Panc1 (cell line): ENCODE results near the gene THUMPD2. TPM values are rescaled to one million over a fixed set of nuclear protein-coding genes. Genes with fewer than 3 reads are reported as not detected.

Experiments used
- ATAC-seq: fragments of 200-7000 bp; cut with Tn5 transposase; 2 replicates; pipeline ENCODE4 v1.9.1; 2020; ENCODE audit warnings: mild to moderate bottlenecking, moderate library complexity
- BruUV-seq: library from RNA; stranded (reverse); fragments of 400-500 nt; replicated peaks from 2 replicates; lab custom pipeline; 2021; lab: Mats Ljungman, UMichigan
- CTCF ChIA-PET: fragments of 300-600 bp; sonication (Branson Sonifier 250); formaldehyde crosslinking; loops from one replicate; lab custom pipeline; 2022; ENCODE audit warnings: antibody characterized with exemption; lab: Charles Lee
- POLR2A ChIA-PET: fragments of 300-600 bp; sonication (Branson Sonifier 250); formaldehyde crosslinking; loops from one replicate; lab custom pipeline; 2022; ENCODE audit warnings: antibody characterized with exemption; lab: Charles Lee
- DNase-seq: peaks from one replicate; pipeline ENCODE4 v3.0.0-alpha.2; 2010; ENCODE audit warnings: low read depth, low spot score
- H3K27ac ChIP-seq: 2 replicates; pipeline ENCODE4 v1.5.1; 2011; ENCODE audit warnings: mild to moderate bottlenecking, low read length, inconsistent platforms
- H3K27me3 ChIP-seq: fragments of 200-500 bp; sonication (Bioruptor generic); 2 replicates; pipeline ENCODE4 v1.6.0; 2014; ENCODE audit warnings: low read length, inconsistent platforms; ENCODE audit not compliant: control insufficient read depth, insufficient read depth
- H3K36me3 ChIP-seq: fragments of 200-500 bp; sonication (Bioruptor generic); 2 replicates; pipeline ENCODE4 v1.5.1; 2014; ENCODE audit warnings: inconsistent platforms, mild to moderate bottlenecking, low read length, moderate library complexity; ENCODE audit not compliant: control insufficient read depth, insufficient read depth
- H3K4me1 ChIP-seq: 2 replicates; pipeline ENCODE4 v1.5.1; 2011; ENCODE audit warnings: inconsistent platforms, mild to moderate bottlenecking, low read length, moderate library complexity; ENCODE audit not compliant: control insufficient read depth, insufficient read depth
- H3K4me3 ChIP-seq, 2 experiments: 2 replicates each; pipeline ENCODE4 v1.5.1; 2011 to 2012; ENCODE audit warnings: low read depth in 2 of 2, low read length in 2 of 2, mild to moderate bottlenecking in 2 of 2, inconsistent platforms in 1 of 2, moderate library complexity in 1 of 2
- H3K9me3 ChIP-seq: fragments of 200-500 bp; sonication (Bioruptor generic); 2 replicates; pipeline ENCODE4 v1.5.1; 2014; ENCODE audit warnings: low read depth, mild to moderate bottlenecking, inconsistent platforms, low read length, moderate library complexity; ENCODE audit not compliant: control insufficient read depth, insufficient read depth
- POLR2AphosphoS5 ChIP-seq: IDR thresholded peaks from 2 replicates; pipeline ENCODE4 v1.6.1; 2012; ENCODE audit warnings: mild to moderate bottlenecking, low read depth, low read length, moderate library complexity
- SIN3A ChIP-seq: IDR thresholded peaks from 2 replicates; pipeline ENCODE4 v1.6.1; 2012; ENCODE audit warnings: low read depth, mild to moderate bottlenecking, low read length, moderate library complexity, borderline replicate concordance; ENCODE audit not compliant: insufficient read depth
- TCF7L2 ChIP-seq: IDR thresholded peaks from 2 replicates; pipeline ENCODE4 v1.6.1; 2011; ENCODE audit warnings: mild to moderate bottlenecking, low read depth, low read length, inconsistent platforms
- in situ Hi-C: cut with HindIII; loops from 2 replicates; pipeline ENCODE4 v1.10.0; 2016; ENCODE audit warnings: low sequenced_read_pairs, low pct_unique_long_range_greater_than_20kb
- intact Hi-C: fragments of 100-400 bp; cut with micrococcal nuclease; formaldehyde crosslinking; loops from one replicate; pipeline ENCODE4 v1.10.0; 2022; ENCODE audit not compliant: unreplicated experiment
- total RNA-seq: library from RNA; stranded (reverse); gene quantifications from one replicate; pipeline ENCODE4 v1.2.1, GENCODE V29; 2021; ENCODE audit not compliant: unreplicated experiment
- TF ChIP-seq, protein P1 (sequence below), 2 experiments: IDR thresholded peaks; 2 replicates each; pipeline ENCODE4 v1.6.1; 2011 to 2012; ENCODE audit warnings: low read depth in 2 of 2, control low read depth in 1 of 2, low read length in 1 of 2, mild to moderate bottlenecking in 1 of 2, moderate library complexity in 1 of 2; ENCODE audit not compliant: insufficient read depth in 1 of 2
- TF ChIP-seq, protein P2 (sequence below): fragments of 450-650 bp; IDR thresholded peaks from 2 replicates; pipeline ENCODE4 v1.5.1; 2017; ENCODE audit warnings: mild to moderate bottlenecking

THUMPD2 gene
- total RNA-seq, 1 experiment from 2014 or later = 13.7 TPM

DNA sequence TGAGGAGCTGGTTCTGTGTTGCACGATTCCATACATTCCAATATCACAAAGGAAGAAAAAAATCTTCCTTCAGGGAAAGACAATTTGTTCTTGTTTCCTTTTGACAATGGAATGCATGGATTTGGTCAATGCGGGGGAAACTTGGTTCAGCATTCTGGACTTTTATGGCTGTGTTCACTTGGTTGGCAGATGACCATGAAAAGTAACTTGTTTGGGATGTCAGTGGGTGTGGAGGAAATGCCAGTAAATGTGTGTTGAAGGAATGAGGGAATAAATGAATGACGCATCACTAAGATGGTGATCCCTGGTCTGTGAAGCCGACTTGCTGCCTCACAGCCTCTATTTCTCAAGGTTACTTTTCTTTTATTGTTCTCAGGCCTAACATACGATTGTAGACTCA lies 53.7 kb downstream of the THUMPD2 start:
- POLR2A ChIA-PET = no interaction called here
- Histone ChIP-seq H3K4me1 (no peaks in the 10 kb centered on the region), H3K4me3 (no peak overlapping the region), H3K27ac (no peak overlapping the region), H3K27me3 (no peaks in the 10 kb centered on the region), H3K36me3 (no peaks in the 10 kb centered on the region), H3K9me3 (no peaks in the 10 kb centered on the region)
- intact Hi-C loops = no loop called here
- DNase-seq (no peak), ATAC-seq (no peak)
- in situ Hi-C loops = no loop called here
- BruUV-seq = no TSS peak
- TF ChIP-seq POLR2AphosphoS5 (no peak), TCF7L2 (no peak), SIN3A (no peak)
- TF ChIP-seq, protein P1, sequence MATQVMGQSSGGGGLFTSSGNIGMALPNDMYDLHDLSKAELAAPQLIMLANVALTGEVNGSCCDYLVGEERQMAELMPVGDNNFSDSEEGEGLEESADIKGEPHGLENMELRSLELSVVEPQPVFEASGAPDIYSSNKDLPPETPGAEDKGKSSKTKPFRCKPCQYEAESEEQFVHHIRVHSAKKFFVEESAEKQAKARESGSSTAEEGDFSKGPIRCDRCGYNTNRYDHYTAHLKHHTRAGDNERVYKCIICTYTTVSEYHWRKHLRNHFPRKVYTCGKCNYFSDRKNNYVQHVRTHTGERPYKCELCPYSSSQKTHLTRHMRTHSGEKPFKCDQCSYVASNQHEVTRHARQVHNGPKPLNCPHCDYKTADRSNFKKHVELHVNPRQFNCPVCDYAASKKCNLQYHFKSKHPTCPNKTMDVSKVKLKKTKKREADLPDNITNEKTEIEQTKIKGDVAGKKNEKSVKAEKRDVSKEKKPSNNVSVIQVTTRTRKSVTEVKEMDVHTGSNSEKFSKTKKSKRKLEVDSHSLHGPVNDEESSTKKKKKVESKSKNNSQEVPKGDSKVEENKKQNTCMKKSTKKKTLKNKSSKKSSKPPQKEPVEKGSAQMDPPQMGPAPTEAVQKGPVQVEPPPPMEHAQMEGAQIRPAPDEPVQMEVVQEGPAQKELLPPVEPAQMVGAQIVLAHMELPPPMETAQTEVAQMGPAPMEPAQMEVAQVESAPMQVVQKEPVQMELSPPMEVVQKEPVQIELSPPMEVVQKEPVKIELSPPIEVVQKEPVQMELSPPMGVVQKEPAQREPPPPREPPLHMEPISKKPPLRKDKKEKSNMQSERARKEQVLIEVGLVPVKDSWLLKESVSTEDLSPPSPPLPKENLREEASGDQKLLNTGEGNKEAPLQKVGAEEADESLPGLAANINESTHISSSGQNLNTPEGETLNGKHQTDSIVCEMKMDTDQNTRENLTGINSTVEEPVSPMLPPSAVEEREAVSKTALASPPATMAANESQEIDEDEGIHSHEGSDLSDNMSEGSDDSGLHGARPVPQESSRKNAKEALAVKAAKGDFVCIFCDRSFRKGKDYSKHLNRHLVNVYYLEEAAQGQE (IDR thresholded peaks at IDR 0.05; ENCODE audit: insufficient read depth in 1 of 2, low read depth in 2 of 2, low read length in 1 of 2) = no peak
- TF ChIP-seq, protein P2, sequence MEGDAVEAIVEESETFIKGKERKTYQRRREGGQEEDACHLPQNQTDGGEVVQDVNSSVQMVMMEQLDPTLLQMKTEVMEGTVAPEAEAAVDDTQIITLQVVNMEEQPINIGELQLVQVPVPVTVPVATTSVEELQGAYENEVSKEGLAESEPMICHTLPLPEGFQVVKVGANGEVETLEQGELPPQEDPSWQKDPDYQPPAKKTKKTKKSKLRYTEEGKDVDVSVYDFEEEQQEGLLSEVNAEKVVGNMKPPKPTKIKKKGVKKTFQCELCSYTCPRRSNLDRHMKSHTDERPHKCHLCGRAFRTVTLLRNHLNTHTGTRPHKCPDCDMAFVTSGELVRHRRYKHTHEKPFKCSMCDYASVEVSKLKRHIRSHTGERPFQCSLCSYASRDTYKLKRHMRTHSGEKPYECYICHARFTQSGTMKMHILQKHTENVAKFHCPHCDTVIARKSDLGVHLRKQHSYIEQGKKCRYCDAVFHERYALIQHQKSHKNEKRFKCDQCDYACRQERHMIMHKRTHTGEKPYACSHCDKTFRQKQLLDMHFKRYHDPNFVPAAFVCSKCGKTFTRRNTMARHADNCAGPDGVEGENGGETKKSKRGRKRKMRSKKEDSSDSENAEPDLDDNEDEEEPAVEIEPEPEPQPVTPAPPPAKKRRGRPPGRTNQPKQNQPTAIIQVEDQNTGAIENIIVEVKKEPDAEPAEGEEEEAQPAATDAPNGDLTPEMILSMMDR = no peak
- CTCF ChIA-PET = no interaction called here

DNA sequence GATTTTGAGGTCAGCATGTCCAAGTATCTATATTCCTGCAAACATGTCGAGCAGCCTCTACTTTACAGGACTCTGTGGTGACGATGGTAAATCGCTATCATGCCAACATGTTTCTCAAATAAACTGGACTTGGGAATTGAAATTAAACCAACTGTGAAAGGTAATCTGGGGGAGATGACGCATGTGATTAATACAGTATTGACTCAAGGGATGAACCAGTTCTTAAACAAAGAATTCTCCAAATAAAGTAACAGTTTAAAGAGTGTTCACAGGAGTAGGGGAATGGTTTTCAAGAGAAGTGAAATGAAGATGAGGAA lies 54.3 kb downstream of the THUMPD2 start:
- no peak for ATAC-seq
- intact Hi-C loops = no loop called here
- no peaks in the 10 kb centered on the region for H3K9me3 ChIP-seq
- in situ Hi-C loops = no loop called here
- H3K27me3 ChIP-seq = no peaks in the 10 kb centered on the region
- no peaks in the 10 kb centered on the region for H3K4me1 ChIP-seq
- no TSS peak for BruUV-seq
- H3K4me3 ChIP-seq = no peak overlapping the region
- H3K36me3 ChIP-seq = no peaks in the 10 kb centered on the region
- no peak overlapping the region for H3K27ac ChIP-seq
- POLR2A ChIA-PET = no interaction called here
- DNase-seq = no peak
- CTCF ChIA-PET = no interaction called here
- TF ChIP-seq SIN3A (no peak), POLR2AphosphoS5 (no peak), TCF7L2 (no peak)
- TF ChIP-seq, protein P2 = no peak
- TF ChIP-seq, protein P1 (IDR thresholded peaks at IDR 0.05; ENCODE audit: insufficient read depth in 1 of 2, low read depth in 2 of 2, low read length in 1 of 2) = no peak
